BLaER1 treated with 17β-estradiol and CSF1 and Interleukin-3, amounts not matched to agents 10 nM and 100 nM (cell line): ENCODE results near the gene ZC3H6.

Experiments
- H3K27ac ChIP-seq, 11 experiments: shearing (Covaris generic); formaldehyde crosslinking; 2 replicates each; pipeline ENCODE4 v1.8.1; 2022
- H3K27me3 ChIP-seq, 11 experiments: shearing (Covaris generic); formaldehyde crosslinking; 2 replicates each; pipeline ENCODE4 v1.8.1; 2022
- H3K36me3 ChIP-seq, 11 experiments: shearing (Covaris generic); formaldehyde crosslinking; 2 replicates each; pipeline ENCODE4 v1.8.1; 2022
- H3K4me1 ChIP-seq, 10 experiments: shearing (Covaris generic); formaldehyde crosslinking; 2 replicates each; pipeline ENCODE4 v1.8.1; 2022
- H3K4me2 ChIP-seq, 11 experiments: shearing (Covaris generic); formaldehyde crosslinking; 2 replicates each; pipeline ENCODE4 v1.8.1; 2022
- H3K4me3 ChIP-seq, 10 experiments: shearing (Covaris generic); formaldehyde crosslinking; 2 replicates each; pipeline ENCODE4 v1.8.1; 2022
- H3K9ac ChIP-seq, 11 experiments: shearing (Covaris generic); formaldehyde crosslinking; 2 replicates each; pipeline ENCODE4 v1.8.1; 2022
- H3K9me3 ChIP-seq, 11 experiments: shearing (Covaris generic); formaldehyde crosslinking; replicated peaks in 1 of 11; 2 replicates each; pipeline ENCODE4 v1.8.1; 2022
- H4K20me1 ChIP-seq, 11 experiments: shearing (Covaris generic); formaldehyde crosslinking; 2 replicates each; pipeline ENCODE4 v1.8.1; 2022
- Cebpa-rat ChIP-seq, 11 experiments: shearing (Covaris generic); IDR thresholded peaks; 2 replicates each; pipeline ENCODE4 v1.8.1; 2022

The ZC3H6 gene

DNA sequence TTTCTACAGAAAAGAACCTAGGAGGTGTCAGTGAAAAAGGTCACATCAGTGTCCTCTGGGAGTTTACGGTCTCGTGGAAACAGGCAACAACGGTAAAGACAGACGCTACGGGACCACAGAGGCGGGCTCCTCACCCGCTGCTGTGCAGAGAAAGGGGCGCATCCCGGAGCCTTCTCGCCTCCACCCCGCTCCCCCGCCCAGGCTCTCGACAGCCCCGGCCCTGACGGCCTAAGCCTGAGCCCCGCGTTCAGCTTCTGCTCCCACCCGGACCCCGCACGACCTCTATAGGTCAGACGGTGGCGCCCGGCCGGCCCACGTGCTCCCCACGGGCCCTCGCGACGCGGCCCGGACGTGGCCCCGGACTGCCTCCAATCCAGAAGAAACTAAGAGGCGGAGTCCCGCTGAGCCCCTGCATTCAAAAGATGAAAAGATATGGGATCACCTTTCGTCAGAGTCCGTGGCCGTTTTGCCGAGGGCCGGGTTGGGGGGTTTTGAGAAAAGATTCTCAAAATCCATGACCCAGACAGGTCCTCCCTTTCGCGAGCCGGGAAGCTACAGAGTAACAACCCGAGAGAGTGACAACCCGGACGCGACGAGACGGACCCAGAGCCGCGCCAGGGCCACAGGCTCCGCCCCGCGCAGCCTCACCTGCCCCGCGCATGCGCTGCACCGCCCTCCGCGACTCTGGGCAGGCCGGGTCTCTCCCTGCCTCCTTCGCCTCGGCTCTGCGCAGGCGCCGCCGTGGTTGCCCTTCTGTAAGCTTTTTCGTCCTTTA lies 20.7 kb upstream of the ZC3H6 start, which contains the start of gene ZC3H8:
Gene ZC3H8 (minus strand): TSS at position 577 of the 775 bp plus-strand sequence. CDS start 61 bp downstream, at position 516.
- peak within 1 kb of the TSS; percentile 66 to 79 (median 72) for H3K4me3 ChIP-seq
- H4K20me1 ChIP-seq = peaks cover 0 to 14% (median 0%) of the 10 kb centered on the region in 11 experiments; a peak in 4 of 22 replicates
- H3K27me3 ChIP-seq = no peaks in the 10 kb centered on the region
- peak within 1 kb of the TSS; percentile 69 to 95 (median 90) for H3K4me2 ChIP-seq
- no peak for TF ChIP-seq Cebpa-rat (IDR thresholded peaks at IDR 0.05)
- H3K36me3 ChIP-seq = peaks cover under 1 to 22% (median 16%) of the 10 kb centered on the region in 11 experiments; a peak in 21 of 22 replicates
- peaks cover 0 to 7% (median 0%) of the 10 kb centered on the region in 11 experiments; a peak in 7 of 22 replicates for H3K9me3 ChIP-seq
- peak within 1 kb of the TSS; percentile 60 to 88 (median 85) for H3K27ac ChIP-seq
- H3K4me1 ChIP-seq = peaks cover 31 to 62% (median 46%) of the 10 kb centered on the region in 10 experiments
- peak within 1 kb of the TSS; percentile 78 to 88 (median 86) for H3K9ac ChIP-seq

DNA sequence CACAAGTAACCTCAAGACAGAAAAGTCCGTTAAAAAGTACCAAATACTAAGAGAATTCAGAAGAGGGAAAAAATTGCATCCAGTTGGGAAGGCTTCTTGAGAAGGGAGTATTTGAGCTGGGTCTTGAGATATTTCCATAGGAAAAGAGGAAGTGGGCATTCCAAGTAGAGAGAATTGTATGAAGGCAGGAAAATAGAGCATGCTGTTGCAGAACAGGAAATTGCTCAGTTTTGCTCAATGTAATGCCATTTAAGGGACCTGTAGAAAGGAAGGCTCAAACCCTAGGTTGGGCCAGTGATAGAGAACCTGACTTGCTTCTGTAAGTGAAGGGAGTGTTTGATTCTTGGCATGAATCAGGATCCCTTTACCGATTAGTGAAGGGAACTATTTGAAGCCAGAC lies 19.5 kb upstream of the ZC3H6 start:
- H3K9me3 ChIP-seq = no peaks in the 10 kb centered on the region
- no peak for TF ChIP-seq Cebpa-rat (IDR thresholded peaks at IDR 0.05)
- H4K20me1 ChIP-seq = peaks cover 0 to 10% (median 0%) of the 10 kb centered on the region in 11 experiments; a peak in 4 of 22 replicates
- H3K4me3 ChIP-seq = no peak overlapping the region; a peak in 1 of 20 replicates
- no peak overlapping the region for H3K9ac ChIP-seq
- H3K27ac ChIP-seq = peak overlapping the region in 5 of 11 experiments; percentile 1 to 86 (median 20); a peak in 6 of 22 replicates
- peak overlapping the region; percentile 55 to 95 (median 90); a peak in 20 of 22 replicates for H3K4me2 ChIP-seq
- H3K27me3 ChIP-seq = no peaks in the 10 kb centered on the region
- H3K36me3 ChIP-seq = peaks cover 0 to 10% (median 5%) of the 10 kb centered on the region in 11 experiments; a peak in 7 of 22 replicates
- H3K4me1 ChIP-seq = peaks cover 31 to 62% (median 46%) of the 10 kb centered on the region in 10 experiments

DNA sequence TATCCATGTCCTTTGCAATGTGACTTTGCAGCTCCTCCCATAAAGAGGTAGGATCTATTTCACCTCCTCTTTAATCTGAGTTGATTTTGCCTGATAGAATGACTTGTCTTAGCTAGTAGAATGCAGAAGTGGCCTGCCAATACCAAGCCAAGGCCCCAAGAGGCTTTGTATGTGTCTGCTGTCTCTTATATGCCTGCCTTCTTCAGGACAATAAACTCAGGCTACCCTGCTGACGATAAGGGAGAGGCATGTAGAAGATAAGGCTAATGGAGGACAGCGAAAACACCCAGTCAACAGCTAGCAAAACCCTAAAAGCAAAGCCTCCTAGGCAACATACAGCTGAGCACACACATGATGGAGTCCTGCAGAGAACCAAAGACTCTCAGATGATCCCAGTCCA lies 18.7 kb upstream of the ZC3H6 start:
- peaks cover 0 to 5% (median under 1%) of the 10 kb centered on the region in 11 experiments; a peak in 12 of 22 replicates for H3K9me3 ChIP-seq
- no peak for TF ChIP-seq Cebpa-rat (IDR thresholded peaks at IDR 0.05)
- H3K4me2 ChIP-seq = peak overlapping the region in 8 of 11 experiments; percentile 77 to 95 (median 93); a peak in 15 of 22 replicates
- H4K20me1 ChIP-seq = peaks cover 0 to 7% (median 0%) of the 10 kb centered on the region in 11 experiments; a peak in 4 of 22 replicates
- peaks cover 31 to 57% (median 44%) of the 10 kb centered on the region in 10 experiments for H3K4me1 ChIP-seq
- H3K36me3 ChIP-seq = peaks cover 0 to 2% (median 0%) of the 10 kb centered on the region in 11 experiments; a peak in 3 of 22 replicates
- no peak overlapping the region for H3K27ac ChIP-seq
- no peak overlapping the region for H3K9ac ChIP-seq
- H3K27me3 ChIP-seq = no peaks in the 10 kb centered on the region
- H3K4me3 ChIP-seq = no peak overlapping the region

DNA sequence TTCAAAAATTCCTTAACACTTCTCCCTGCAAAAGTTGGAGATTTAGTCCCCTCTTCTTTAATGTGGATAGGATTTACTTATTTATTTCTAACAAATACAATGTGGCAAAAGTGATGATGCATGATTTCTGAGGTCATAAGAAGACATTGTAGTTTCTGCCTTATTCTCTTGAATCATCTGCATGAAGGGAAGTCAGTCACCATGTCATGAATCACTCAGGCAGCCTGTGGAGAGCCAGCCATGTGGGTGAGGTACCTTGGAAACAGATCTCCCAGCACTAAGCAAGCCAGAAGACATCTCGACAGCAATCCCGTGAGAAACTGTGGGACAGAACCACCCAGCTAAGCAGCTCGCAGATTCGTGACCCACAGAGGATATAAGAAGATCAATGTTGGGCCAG lies 17.8 kb upstream of the ZC3H6 start:
- no peaks in the 10 kb centered on the region for H3K27me3 ChIP-seq
- H3K4me2 ChIP-seq = peak overlapping the region in 4 of 11 experiments; percentile 29 to 95 (median 64); a peak in 6 of 22 replicates
- no peak overlapping the region for H3K4me3 ChIP-seq
- TF ChIP-seq Cebpa-rat (IDR thresholded peaks at IDR 0.05) = no peak
- no peaks in the 10 kb centered on the region; a peak in 2 of 22 replicates for H3K36me3 ChIP-seq
- H3K9ac ChIP-seq = no peak overlapping the region
- H4K20me1 ChIP-seq = peaks cover 0 to 2% (median 0%) of the 10 kb centered on the region in 11 experiments; a peak in 3 of 22 replicates
- H3K4me1 ChIP-seq = peaks cover 27 to 49% (median 38%) of the 10 kb centered on the region in 10 experiments
- H3K9me3 ChIP-seq = peaks cover 9 to 14% (median 10%) of the 10 kb centered on the region in 11 experiments
- H3K27ac ChIP-seq = peak overlapping the region in 2 of 11 experiments; percentile 22 to 41; a peak in 2 of 22 replicates

DNA sequence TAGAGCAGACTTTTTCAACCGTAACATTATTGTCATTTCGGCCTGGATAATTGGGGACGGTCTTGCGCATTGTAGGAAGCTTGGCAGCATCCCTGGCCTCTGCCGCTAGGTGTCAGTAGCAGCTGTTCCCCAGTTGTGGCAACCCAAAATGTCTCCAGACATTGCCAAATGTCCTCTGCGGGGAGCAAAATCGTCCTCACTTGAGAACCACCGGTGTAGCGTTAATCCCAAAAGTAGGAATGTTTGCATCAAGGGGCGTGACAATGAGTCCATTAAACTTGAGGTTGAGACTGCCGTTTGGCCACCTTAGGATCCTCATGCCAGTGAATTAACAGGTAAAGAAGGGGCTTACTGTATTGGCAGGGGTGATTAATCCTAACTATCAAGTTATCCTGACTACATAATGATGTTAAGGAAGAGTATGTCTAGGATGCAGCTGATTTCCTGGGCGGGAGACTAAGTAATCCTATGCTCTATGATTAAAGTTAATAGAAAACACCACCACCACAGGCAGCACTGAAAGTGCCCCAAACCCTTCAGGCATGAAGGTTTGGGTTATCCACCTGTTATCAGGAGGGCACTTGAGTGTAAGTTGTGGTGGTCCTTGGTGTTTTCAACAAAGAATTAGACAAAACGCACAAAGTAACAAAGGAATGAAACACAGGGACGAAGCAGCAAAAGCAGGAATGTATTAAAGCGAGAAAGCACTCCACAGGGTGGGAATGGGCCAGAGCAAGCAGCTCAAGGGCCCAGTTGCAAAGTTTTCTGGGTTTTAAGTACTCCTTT lies 15.7 kb upstream of the ZC3H6 start:
- H3K27ac ChIP-seq = no peak overlapping the region
- H3K4me1 ChIP-seq = peaks cover 10 to 31% (median 21%) of the 10 kb centered on the region in 10 experiments; a peak in 19 of 20 replicates
- H3K4me2 ChIP-seq = peak overlapping the region in 8 of 11 experiments; percentile 2 to 65 (median 26); a peak in 6 of 22 replicates
- H3K9me3 ChIP-seq = peaks cover 19 to 24% (median 21%) of the 10 kb centered on the region in 11 experiments
- no peaks in the 10 kb centered on the region; a peak in 2 of 22 replicates for H3K36me3 ChIP-seq
- H3K4me3 ChIP-seq = no peak overlapping the region
- H3K9ac ChIP-seq = no peak overlapping the region
- no peaks in the 10 kb centered on the region for H3K27me3 ChIP-seq
- no peak for TF ChIP-seq Cebpa-rat (IDR thresholded peaks at IDR 0.05)
- no peaks in the 10 kb centered on the region for H4K20me1 ChIP-seq

DNA sequence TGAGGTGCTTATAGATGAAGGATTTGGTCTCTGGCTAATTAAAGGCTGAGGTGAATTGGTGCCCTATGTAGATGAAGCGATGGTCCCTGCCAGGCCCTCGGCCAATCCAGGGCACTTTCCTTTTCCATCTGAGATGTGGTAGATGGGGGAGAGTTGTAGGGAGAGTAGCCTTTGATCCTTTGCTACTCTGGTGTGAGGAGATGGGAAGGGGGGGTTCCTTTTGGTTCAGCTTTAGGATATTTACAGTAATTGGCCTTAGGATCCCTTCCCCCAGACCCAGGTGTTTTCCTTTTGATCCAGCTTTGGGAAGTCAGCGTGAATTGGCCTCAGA lies 15.1 kb upstream of the ZC3H6 start:
- no peak for TF ChIP-seq Cebpa-rat (IDR thresholded peaks at IDR 0.05)
- Histone ChIP-seq H3K9ac (no peak overlapping the region), H4K20me1 (no peaks in the 10 kb centered on the region), H3K27ac (no peak overlapping the region), H3K36me3 (no peaks in the 10 kb centered on the region; a peak in 2 of 22 replicates), H3K4me2 (no peak overlapping the region), H3K4me1 (peaks cover 8 to 29% (median 18%) of the 10 kb centered on the region in 10 experiments; a peak in 19 of 20 replicates), H3K27me3 (no peaks in the 10 kb centered on the region), H3K9me3 (peaks cover 19 to 24% (median 21%) of the 10 kb centered on the region in 11 experiments), H3K4me3 (no peak overlapping the region)

DNA sequence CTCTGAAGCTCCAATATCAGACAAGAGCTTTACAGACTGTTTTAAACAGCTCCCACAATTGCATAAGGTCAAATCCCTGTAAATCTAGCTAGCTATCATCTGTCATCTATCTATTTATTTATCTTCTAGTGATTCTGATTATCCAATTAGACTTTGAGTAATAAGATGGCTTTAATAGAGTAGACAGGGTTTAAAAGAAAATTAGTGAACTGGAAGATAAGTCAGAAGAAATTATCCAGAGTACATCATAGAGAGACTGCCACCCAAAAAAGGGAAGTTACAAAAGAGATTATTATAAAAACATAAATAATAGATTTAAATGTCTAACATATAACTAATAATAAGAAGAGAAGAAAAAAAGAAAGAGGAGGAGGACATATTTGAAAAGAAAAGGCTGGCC lies 12.5 kb upstream of the ZC3H6 start:
- TF ChIP-seq Cebpa-rat (IDR thresholded peaks at IDR 0.05) = no peak
- Histone ChIP-seq H3K4me2 (no peak overlapping the region), H3K9ac (no peak overlapping the region), H3K4me3 (no peak overlapping the region), H3K27me3 (no peaks in the 10 kb centered on the region), H4K20me1 (no peaks in the 10 kb centered on the region), H3K27ac (no peak overlapping the region), H3K4me1 (peaks cover 0 to 7% (median under 1%) of the 10 kb centered on the region in 10 experiments; a peak in 8 of 20 replicates), H3K36me3 (no peaks in the 10 kb centered on the region; a peak in 2 of 22 replicates), H3K9me3 (peaks cover 19 to 24% (median 21%) of the 10 kb centered on the region in 11 experiments)

DNA sequence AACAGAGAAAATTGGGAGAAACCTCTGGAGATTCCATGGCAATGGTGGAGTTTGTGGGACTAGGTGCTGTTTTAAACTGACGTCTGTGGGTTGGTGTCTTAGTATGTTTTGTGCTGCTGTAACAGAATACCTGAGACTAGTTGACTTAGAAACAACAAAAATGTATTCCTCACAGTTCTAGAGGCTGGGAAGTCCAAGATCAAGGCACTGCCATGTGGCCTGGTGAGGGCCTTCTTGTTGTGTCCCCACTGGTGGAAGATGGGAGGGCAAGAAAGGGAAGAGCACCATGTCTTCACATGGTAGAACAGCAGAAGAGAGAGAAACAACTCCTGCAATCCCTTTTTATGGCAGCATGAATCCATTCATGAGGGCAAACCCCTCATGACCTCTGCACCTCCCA lies 6.8 kb upstream of the ZC3H6 start:
- no peak overlapping the region for H3K27ac ChIP-seq
- H3K27me3 ChIP-seq = no peaks in the 10 kb centered on the region
- H3K36me3 ChIP-seq = no peaks in the 10 kb centered on the region
- H3K9me3 ChIP-seq = peaks cover under 1 to 12% (median 6%) of the 10 kb centered on the region in 11 experiments; a peak in 15 of 22 replicates
- H4K20me1 ChIP-seq = no peaks in the 10 kb centered on the region
- no peak overlapping the region for H3K4me3 ChIP-seq
- H3K4me1 ChIP-seq = peaks cover 0 to 3% (median 0%) of the 10 kb centered on the region in 10 experiments; a peak in 4 of 20 replicates
- H3K4me2 ChIP-seq = no peak overlapping the region
- no peak for TF ChIP-seq Cebpa-rat (IDR thresholded peaks at IDR 0.05)
- H3K9ac ChIP-seq = no peak overlapping the region
